Measurements from ENCODE around the gene NAV2. TPM values are rescaled to one million over a fixed set of nuclear protein-coding genes. Genes with fewer than 3 reads are reported as not detected.
A peak's percentile ranks its signal among the peaks of the same experiment; 100 is the strongest.

NAV2 gene
- total and polyA plus RNA-seq, 5 experiments from 2014 or later: 0.06 to 4.2 (median 1.1) TPM; not detected in 1

DNA sequence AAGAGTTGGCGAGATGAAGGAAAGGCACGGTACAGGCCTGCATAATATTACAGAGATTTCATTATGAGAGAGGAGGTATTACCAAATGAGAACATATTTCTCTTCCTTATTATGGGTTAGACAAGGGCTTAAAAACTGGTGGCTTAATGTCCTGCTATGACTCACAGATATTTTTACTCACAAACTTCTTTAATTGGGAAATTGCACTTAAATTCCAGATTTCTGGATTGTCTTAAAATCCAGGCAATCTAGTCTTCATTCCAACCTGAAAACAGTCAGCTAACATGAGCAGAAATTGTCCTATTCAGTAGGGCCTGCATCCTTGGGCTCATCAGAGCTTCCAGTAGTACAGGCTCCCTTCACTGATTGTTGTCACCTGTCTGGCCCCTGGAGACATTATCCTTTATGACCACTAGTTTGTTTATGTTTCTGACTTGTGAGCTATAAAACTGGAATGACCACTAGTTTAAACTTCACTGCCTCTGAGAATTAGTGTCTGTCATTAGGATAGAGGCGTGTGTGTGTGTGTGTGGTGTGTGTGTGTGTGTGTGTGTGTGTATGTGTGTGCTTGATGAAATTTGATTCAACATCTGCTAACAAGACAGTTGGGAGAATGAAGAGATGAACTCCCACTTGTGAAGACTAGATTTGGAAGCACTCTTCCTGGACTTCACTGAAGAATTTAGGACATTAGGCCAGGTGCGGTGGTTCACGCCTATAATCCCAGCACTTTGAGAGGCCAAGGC is 422.5 kb downstream of the NAV2 start:
- no peaks in the 10 kb centered on the region for H3K36me3 Mint-ChIP-seq
- POLR2A ChIA-PET: no interaction called here
- no peak overlapping the region for H3K4me3 Mint-ChIP-seq
- no peak overlapping the region for H3K27ac Mint-ChIP-seq
- H3K4me1 Mint-ChIP-seq: peaks cover 6 to 10% (median 8%) of the 10 kb centered on the region in 4 donors
- H3K27me3 Mint-ChIP-seq: peaks cover 25 to 62% (median 52%) of the 10 kb centered on the region in 5 donors
- DNase-seq (no peak), ATAC-seq (no peak)
- no peaks in the 10 kb centered on the region for H3K9me3 Mint-ChIP-seq

DNA sequence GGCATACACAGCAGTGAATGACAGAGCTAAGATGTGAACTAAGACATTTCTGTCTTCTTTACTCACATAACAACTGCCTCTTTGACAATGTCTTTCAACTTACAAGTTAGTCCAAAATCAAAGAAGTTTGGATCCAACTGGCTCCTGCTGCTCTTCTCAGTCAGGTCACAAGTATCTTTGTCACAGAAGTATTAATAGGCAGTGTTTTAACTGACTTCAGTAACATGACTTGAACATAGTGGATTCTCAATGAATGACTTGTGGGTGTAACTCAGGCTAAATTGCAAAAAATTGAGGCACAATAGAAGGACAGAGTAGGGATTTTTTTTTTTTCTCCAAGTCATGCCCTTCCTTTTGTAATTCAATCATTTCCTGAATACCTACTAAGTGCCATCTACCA is 425.0 kb downstream of the NAV2 start:
- Mint-ChIP-seq H3K4me3 (no peak overlapping the region), H3K27ac (no peak overlapping the region), H3K9me3 (peaks cover 0 to 3% (median 0%) of the 10 kb centered on the region in 9 donors), H3K27me3 (peaks cover 28 to 72% (median 52%) of the 10 kb centered on the region in 5 donors), H3K4me1 (peaks cover 0 to 1% (median under 1%) of the 10 kb centered on the region in 4 donors), H3K36me3 (peaks cover 0 to 5% (median 0%) of the 10 kb centered on the region in 3 donors)
- no peak for DNase-seq
- POLR2A ChIA-PET: interaction anchor here (0.9 kb wide), 1 partner anchor 13 kb away, joined by 3 read pairs; no protein-coding TSS in a partner anchor
- no peak for ATAC-seq

DNA sequence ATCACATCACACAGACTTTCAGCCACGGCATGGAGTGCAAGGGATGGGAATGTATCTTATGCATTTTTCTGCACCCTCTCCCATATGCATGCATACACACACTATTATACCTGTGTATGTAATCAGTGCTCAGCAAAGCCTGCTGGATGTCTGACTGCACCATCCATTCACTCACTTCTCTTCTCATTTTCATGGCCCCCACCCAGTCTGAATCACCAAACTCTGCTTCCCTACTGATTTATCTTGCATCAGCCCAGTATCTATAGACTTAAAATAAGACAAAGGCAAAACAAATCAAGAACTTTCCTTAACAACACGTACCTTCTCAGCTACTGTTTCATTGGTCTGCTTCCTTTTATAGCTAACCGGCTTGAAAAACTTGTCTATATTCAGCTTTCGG is 426.1 kb downstream of the NAV2 start:
- no peak for ATAC-seq
- Mint-ChIP-seq H3K4me1 (no peaks in the 10 kb centered on the region), H3K4me3 (no peak overlapping the region), H3K9me3 (peaks cover 0 to 3% (median 0%) of the 10 kb centered on the region in 9 donors), H3K27me3 (peaks cover 26 to 61% (median 49%) of the 10 kb centered on the region in 5 donors), H3K36me3 (peaks cover 0 to 5% (median 0%) of the 10 kb centered on the region in 3 donors), H3K27ac (no peak overlapping the region)
- POLR2A ChIA-PET: no interaction called here
- DNase-seq: no peak

DNA sequence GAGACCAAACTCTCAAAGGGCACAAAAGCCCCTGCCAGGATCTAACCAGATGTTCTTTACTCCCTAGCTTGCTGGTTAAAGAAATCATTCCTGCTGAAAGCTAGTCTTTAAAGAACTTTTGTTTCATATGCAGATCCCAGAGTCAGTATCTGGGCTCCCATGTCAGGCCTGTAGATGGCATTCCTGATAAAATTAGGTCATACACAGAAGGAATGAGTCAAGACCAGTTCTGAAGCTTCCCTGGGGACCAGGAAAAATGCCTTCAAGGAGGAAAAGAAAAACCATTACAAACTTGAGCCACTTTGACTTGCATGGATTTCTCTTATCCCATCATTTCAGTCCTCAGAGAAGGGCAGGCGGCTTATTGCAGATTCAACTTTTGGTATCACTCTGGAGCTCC is 441.7 kb downstream of the NAV2 start:
- POLR2A ChIA-PET: no interaction called here
- Mint-ChIP-seq H3K36me3 (peaks cover 0 to 8% (median 7%) of the 10 kb centered on the region in 3 donors), H3K27me3 (peaks cover 18 to 47% (median 23%) of the 10 kb centered on the region in 5 donors), H3K4me1 (peaks cover 13 to 37% (median 21%) of the 10 kb centered on the region in 4 donors), H3K9me3 (peaks cover 0 to 17% (median 4%) of the 10 kb centered on the region in 9 donors), H3K4me3 (no peak overlapping the region), H3K27ac (no peak overlapping the region)
- DNase-seq (no peak), ATAC-seq (no peak)

DNA sequence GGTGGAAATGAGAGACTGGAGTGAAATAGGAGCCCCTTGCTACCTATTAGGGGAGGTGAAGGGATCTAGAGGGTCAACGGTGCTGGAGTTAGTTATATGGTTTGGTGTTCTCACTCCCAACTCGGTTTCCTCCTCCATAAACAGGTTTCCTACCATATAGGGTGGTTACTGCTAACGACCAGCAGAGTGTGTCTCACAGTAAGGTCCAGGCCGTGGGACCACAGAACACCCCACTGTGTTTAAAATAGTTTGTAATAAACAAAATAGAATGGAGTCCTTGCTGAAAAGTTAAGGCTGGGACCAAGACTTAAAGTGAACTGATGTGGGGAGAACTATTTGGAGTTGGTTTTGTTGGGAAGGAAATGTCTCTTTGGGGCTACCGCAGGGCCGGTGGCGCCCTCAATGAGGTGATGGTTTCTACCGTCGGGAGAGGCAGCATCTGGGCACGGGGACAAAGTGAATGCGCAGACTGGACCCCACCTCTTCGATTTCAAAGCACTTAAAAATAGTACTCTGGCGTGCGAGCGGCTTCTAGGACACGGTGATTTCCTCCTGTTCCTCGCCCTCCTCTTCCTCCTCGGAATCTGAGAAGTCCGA is 443.1 kb downstream of the NAV2 start:
- Mint-ChIP-seq H3K36me3 (peaks cover 0 to 12% (median 7%) of the 10 kb centered on the region in 3 donors), H3K9me3 (peaks cover 0 to 22% (median 4%) of the 10 kb centered on the region in 9 donors), H3K27ac (peak overlapping the region in 9 of 10 donors; percentile 11 to 91 (median 74)), H3K4me1 (peaks cover 13 to 38% (median 26%) of the 10 kb centered on the region in 4 donors), H3K4me3 (peak overlapping the region; percentile 74 to 89 (median 84)), H3K27me3 (peaks cover 23 to 48% (median 36%) of the 10 kb centered on the region in 5 donors)
- ATAC-seq: no peak
- DNase-seq: no peak
- POLR2A ChIA-PET: interaction anchor here (1.0 kb wide), 1 partner anchor 205 kb away, joined by 3 read pairs; no protein-coding TSS in a partner anchor

DNA sequence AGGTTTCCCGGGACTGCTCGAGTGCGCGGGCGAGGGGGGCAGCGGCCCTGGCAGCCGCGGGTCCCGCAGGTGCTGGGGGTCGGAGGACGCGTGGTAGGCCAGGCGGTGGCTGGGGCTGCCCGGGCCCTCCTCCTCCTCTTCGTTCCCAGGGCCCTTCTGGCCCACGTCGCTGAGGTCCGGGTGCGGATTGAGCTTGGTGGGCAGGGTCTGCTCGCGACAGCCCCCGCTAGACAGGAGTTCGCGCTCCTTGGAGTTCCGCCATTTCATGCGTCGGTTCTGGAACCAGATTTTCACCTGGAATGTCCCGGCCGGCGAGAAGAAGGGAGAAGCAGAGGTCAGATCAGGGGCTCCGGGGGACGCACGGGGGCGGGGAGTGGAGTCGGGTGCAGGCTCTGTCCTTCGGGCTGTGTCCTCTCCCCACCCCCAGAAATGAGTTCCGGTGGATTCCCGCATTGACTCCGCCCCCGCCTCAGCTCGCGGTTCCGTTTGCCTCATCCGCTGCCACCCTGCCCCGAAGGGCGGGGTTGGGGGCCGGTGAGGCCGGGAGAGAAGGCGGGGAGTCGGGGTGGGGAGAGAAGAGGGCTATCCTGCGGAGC is 443.7 kb downstream of the NAV2 start:
- Mint-ChIP-seq H3K9me3 (peaks cover 0 to 25% (median 4%) of the 10 kb centered on the region in 9 donors), H3K27ac (peak overlapping the region in 9 of 10 donors; percentile 42 to 91 (median 76)), H3K27me3 (peaks cover 28 to 53% (median 42%) of the 10 kb centered on the region in 5 donors), H3K36me3 (peaks cover 0 to 12% (median 7%) of the 10 kb centered on the region in 3 donors), H3K4me3 (peak overlapping the region; percentile 74 to 89 (median 84)), H3K4me1 (peaks cover 13 to 38% (median 27%) of the 10 kb centered on the region in 4 donors)
- POLR2A ChIA-PET: interaction anchor here (1.0 kb wide), 1 partner anchor 204 kb away, joined by 3 read pairs; no protein-coding TSS in a partner anchor
- DNase-seq: peak; percentile 25 to 79 (median 52)
- ATAC-seq: peak; percentile 73 to 79

DNA sequence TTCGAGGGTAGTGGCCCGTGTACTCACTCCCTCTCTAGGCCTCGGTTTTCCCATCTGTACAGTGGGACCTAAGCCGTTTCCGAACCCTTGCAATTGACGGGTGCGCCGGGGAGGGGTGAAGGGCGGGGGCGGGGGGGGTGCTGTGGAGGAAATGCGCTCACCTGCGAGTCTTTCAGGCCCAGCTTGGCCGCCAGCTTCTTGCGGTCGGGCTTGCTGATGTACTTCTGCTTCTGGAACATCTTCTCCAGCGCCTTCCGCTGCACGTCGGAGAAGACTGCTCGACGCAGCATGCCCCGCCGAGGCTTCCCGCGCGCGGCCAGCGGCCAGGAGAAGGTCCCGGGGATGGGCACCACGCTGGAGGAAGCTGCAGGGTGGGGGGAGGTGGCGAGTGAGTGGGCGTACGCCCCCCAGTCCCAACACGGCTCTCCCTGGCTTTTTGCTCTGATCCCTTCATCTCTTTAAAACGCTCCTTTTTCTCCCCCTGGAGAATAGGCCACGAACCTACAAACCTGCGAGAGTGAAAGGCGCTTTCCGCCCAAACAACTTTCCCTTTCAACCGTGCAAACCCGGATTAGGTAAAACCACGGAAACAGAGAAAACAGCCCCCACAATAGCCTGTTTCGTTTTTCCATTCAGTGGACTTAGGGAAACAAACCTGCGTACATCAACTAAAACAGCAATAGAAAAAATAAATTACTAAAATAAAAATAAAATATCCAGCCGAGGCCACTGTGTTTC is 444.4 kb downstream of the NAV2 start:
- ATAC-seq (peak; percentile 64 to 72), DNase-seq (peak in 8 of 10 donors; percentile 8 to 71 (median 34))
- peaks cover 34 to 59% (median 49%) of the 10 kb centered on the region in 5 donors for H3K27me3 Mint-ChIP-seq
- peak overlapping the region; percentile 74 to 89 (median 84) for H3K4me3 Mint-ChIP-seq
- peak overlapping the region in 5 of 10 donors; percentile 5 to 81 (median 59) for H3K27ac Mint-ChIP-seq
- peaks cover 0 to 12% (median 7%) of the 10 kb centered on the region in 3 donors for H3K36me3 Mint-ChIP-seq
- H3K4me1 Mint-ChIP-seq: peaks cover 16 to 42% (median 28%) of the 10 kb centered on the region in 4 donors
- POLR2A ChIA-PET: interaction anchor here (1.0 kb wide), 1 partner anchor 204 kb away, joined by 3 read pairs; no protein-coding TSS in a partner anchor
- H3K9me3 Mint-ChIP-seq: peaks cover 0 to 31% (median 4%) of the 10 kb centered on the region in 9 donors

DNA sequence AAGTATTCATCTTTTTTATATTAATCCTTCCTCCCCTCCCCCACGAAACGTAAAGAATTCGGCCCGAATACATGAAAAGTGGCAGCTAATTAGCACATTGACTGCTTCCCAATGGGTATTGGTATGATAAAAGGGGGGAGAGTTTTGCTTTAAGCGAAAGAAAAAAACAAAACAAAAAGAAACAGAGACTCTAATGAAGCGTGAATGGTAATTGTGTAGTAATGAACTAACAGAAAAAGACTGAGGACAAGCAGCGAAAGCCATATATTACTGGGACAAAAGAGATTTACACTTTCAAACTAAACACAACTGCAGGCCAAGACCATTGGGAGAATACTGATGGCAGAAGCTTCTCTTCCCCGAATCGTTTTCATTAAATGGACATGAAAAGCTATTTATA is 445.1 kb downstream of the NAV2 start:
- Mint-ChIP-seq H3K9me3 (peaks cover 0 to 36% (median 4%) of the 10 kb centered on the region in 9 donors), H3K27ac (peak overlapping the region in 3 of 10 donors; percentile 29 to 82 (median 59)), H3K4me1 (peaks cover 16 to 49% (median 30%) of the 10 kb centered on the region in 4 donors), H3K4me3 (peak overlapping the region; percentile 65 to 89 (median 84)), H3K36me3 (peaks cover 0 to 12% (median 7%) of the 10 kb centered on the region in 3 donors), H3K27me3 (peaks cover 40 to 64% (median 56%) of the 10 kb centered on the region in 5 donors)
- POLR2A ChIA-PET: no interaction called here
- DNase-seq (no peak), ATAC-seq (no peak)

DNA sequence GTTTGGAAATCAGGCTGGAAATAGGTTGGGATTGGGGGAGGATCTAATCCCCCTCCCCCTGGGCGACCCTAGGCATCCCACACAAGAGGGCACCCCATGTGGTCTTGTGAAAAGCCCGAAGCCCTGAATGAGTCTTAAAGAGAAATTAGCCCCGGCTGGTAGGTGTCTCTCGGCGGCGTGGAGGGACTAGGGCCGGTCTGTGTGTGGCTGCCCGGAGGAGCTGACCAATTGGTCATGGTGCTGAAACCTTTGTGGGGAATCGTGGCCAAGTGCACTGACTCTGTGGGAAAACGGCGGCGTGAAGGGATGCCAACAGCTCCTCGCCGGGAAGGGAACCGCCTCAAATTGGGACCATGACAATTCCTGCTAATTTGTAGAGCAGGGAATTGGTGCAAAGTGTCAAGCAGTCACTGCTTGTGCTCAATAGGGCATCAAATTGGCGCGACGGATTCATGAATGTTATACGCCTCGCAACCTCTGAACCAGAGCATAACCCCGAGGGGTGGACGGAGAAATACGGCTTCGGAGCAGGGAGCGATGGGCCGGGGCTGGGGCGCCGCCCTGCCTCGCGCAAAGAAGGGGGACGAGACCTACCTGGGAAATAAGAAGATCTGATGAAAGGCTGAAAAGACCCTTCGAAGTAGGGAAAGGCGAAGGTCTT is 446.1 kb downstream of the NAV2 start:
- Mint-ChIP-seq H3K9me3 (peaks cover 0 to 36% (median 4%) of the 10 kb centered on the region in 9 donors), H3K4me1 (peaks cover 25 to 59% (median 39%) of the 10 kb centered on the region in 4 donors), H3K27me3 (peaks cover 49 to 68% (median 65%) of the 10 kb centered on the region in 5 donors), H3K27ac (peak overlapping the region in 3 of 10 donors; percentile 25 to 89 (median 81)), H3K4me3 (peak overlapping the region in 7 of 10 donors; percentile 23 to 89 (median 58)), H3K36me3 (peaks cover 0 to 16% (median 12%) of the 10 kb centered on the region in 3 donors)
- POLR2A ChIA-PET: no interaction called here
- no peak for DNase-seq
- ATAC-seq: no peak

DNA sequence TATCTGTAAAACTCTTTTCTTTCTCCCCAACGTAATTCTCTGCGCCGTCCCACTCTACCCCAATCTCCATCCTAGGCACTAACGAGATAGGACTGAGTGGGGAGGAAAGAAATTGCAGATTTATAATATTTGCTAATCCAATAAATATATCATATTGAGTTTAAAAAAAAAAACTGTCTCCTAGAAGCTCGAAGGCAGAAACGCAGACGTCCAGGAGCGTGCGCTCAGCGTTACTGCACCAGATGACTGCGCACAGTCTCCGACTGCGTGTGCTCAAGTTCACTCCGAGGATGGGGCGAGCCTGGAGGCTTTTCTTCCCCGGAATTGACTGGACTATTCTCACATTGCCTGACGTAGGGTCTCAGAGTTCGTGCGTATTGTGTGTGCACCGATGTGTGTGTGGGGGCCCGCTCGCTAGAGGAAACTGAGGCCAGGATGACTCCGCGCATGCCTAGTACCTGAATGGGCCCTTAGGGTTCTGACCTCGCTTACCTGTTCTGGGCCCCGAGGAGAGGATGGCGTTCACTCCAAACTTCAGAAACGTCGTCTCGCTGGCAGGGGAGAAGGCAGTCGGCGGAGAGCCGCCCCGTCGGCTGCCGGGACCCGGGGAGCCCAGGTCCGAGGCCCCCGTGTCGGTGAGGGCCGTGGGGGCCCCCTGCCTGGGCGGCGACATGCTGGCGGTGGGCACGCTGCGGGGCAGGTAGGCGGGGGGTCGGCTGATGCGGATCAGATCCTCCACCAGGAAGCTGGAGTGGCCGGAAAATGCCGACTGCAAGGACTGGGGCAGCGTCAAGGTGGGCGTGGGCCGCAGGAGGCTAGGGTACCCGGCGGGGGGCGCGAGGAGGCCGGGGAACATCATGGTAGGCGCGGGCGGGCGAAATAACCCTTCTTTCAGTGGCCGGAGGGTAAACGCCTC is 447.1 kb downstream of the NAV2 start:
- no peak for DNase-seq
- Mint-ChIP-seq H3K4me1 (peaks cover 25 to 65% (median 43%) of the 10 kb centered on the region in 4 donors), H3K27me3 (peaks cover 53 to 73% (median 72%) of the 10 kb centered on the region in 5 donors), H3K9me3 (peaks cover 0 to 36% (median 4%) of the 10 kb centered on the region in 9 donors), H3K27ac (peak overlapping the region in 2 of 10 donors; percentile 53 to 81), H3K36me3 (peaks cover 0 to 16% (median 12%) of the 10 kb centered on the region in 3 donors), H3K4me3 (peak overlapping the region in 5 of 10 donors; percentile 5 to 59 (median 12))
- POLR2A ChIA-PET: no interaction called here
- no peak for ATAC-seq
